C4-2B (cell line): ENCODE results near the gene PPM1B.
"Not testable (repeated sequence)": the region's sequence is repeated elsewhere in the genome, so short reads cannot be mapped to it uniquely, and the experiment has no call there.

ENCODE experiments used
- H3K27ac ChIP-seq: fragments of 450-650 bp; 2 replicates; pipeline ENCODE4 v1.5.1; 2017
- CTCF ChIP-seq: fragments of 450-650 bp; conservative IDR thresholded peaks from 2 replicates; pipeline ENCODE4 v1.5.1; 2017; ENCODE audit warnings: mild to moderate bottlenecking
- ZFX ChIP-seq: fragments of 450-650 bp; IDR thresholded peaks from 2 replicates; pipeline ENCODE4 v1.6.1; 2017

PPM1B gene

GRCh38 chr2:44254023-44254422, 85.3 kb downstream of the PPM1B start:
- no peak overlapping the region for H3K27ac ChIP-seq
- no peak for TF ChIP-seq CTCF
- TF ChIP-seq ZFX: no peak

GRCh38 chr2:44255704-44256103, 87.0 kb downstream of the PPM1B start:
- H3K27ac ChIP-seq: not testable (repeated sequence)

GRCh38 chr2:44257802-44258201, 89.1 kb downstream of the PPM1B start:
- H3K27ac ChIP-seq: not testable (repeated sequence)

GRCh38 chr2:44267269-44267795, 98.7 kb downstream of the PPM1B start:
- no peak for TF ChIP-seq CTCF
- no peak for TF ChIP-seq ZFX
- no peak overlapping the region for H3K27ac ChIP-seq

GRCh38 chr2:44267796-44268648, 99.3 kb downstream of the PPM1B start:
- TF ChIP-seq ZFX (no peak), CTCF (no peak)
- H3K27ac ChIP-seq: no peak overlapping the region

- no peak overlapping the region for H3K27ac ChIP-seq
- TF ChIP-seq ZFX (no peak), CTCF (no peak)
These were observed 101.2 kb downstream of the PPM1B start for GRCh38 chr2:44269831-44270230.

GRCh38 chr2:44271296-44271695, 102.6 kb downstream of the PPM1B start:
- H3K27ac ChIP-seq: no peak overlapping the region
- TF ChIP-seq ZFX (no peak), CTCF (no peak)

GRCh38 chr2:44273076-44273475, 104.4 kb downstream of the PPM1B start:
- H3K27ac ChIP-seq: no peak overlapping the region

More at GRCh38 chr2:44273076-44273475, 104.4 kb downstream of the PPM1B start:
- TF ChIP-seq CTCF: no peak
- no peak for TF ChIP-seq ZFX
